ENCODE data around the gene LDLRAD4. TPM values are rescaled to one million over a fixed set of nuclear protein-coding genes. Genes with fewer than 3 reads are reported as not detected.
"Not testable (repeated sequence)": the region's sequence is repeated elsewhere in the genome, so short reads cannot be mapped to it uniquely, and the experiment has no call there.

LDLRAD4 gene
- total RNA-seq, 6 donors from 2014 or later: 19.5 to 26.6 (median 24.4) TPM

- H3K36me3 ChIP-seq: no peaks in the 10 kb centered on the region
These were observed 268.1 kb downstream of the LDLRAD4 start for GRCh38 chr18:13486686-13487085.

GRCh38 chr18:13487237-13487636, 268.7 kb downstream of the LDLRAD4 start:
- Histone ChIP-seq H3K4me3 (no peak overlapping the region), H3K27me3 (no peaks in the 10 kb centered on the region), H3K4me1 (no peaks in the 10 kb centered on the region), H3K36me3 (no peaks in the 10 kb centered on the region), H3K9me3 (no peaks in the 10 kb centered on the region), H3K27ac (no peak overlapping the region)
- no peak for ATAC-seq (ENCODE audit: low FRiP score in 2 of 2)
- no peak for DNase-seq
- TF ChIP-seq POLR2AphosphoS5 (IDR thresholded peaks at IDR 0.05) (no peak), EP300 (IDR thresholded peaks at IDR 0.05) (no peak), POLR2A (IDR thresholded peaks at IDR 0.05) (no peak)
- TF ChIP-seq, protein P1, sequence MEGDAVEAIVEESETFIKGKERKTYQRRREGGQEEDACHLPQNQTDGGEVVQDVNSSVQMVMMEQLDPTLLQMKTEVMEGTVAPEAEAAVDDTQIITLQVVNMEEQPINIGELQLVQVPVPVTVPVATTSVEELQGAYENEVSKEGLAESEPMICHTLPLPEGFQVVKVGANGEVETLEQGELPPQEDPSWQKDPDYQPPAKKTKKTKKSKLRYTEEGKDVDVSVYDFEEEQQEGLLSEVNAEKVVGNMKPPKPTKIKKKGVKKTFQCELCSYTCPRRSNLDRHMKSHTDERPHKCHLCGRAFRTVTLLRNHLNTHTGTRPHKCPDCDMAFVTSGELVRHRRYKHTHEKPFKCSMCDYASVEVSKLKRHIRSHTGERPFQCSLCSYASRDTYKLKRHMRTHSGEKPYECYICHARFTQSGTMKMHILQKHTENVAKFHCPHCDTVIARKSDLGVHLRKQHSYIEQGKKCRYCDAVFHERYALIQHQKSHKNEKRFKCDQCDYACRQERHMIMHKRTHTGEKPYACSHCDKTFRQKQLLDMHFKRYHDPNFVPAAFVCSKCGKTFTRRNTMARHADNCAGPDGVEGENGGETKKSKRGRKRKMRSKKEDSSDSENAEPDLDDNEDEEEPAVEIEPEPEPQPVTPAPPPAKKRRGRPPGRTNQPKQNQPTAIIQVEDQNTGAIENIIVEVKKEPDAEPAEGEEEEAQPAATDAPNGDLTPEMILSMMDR (IDR thresholded peaks at IDR 0.05): no peak
- 80 to 83% methylated on average over 7 of the region's 7 CpGs for WGBS, 2 donors

More at GRCh38 chr18:13486686-13487085, 268.1 kb downstream of the LDLRAD4 start:
- Histone ChIP-seq H3K27me3 (no peaks in the 10 kb centered on the region), H3K27ac (no peak overlapping the region), H3K9me3 (no peaks in the 10 kb centered on the region), H3K4me1 (no peaks in the 10 kb centered on the region), H3K4me3 (no peak overlapping the region)
- WGBS, 2 donors: 69 to 74% methylated on average over 9 of the region's 9 CpGs
- DNase-seq (no peak), ATAC-seq (ENCODE audit: low FRiP score in 2 of 2) (no peak)
- no peak for TF ChIP-seq POLR2AphosphoS5 (IDR thresholded peaks at IDR 0.05)
- TF ChIP-seq POLR2A (IDR thresholded peaks at IDR 0.05): no peak
- no peak for TF ChIP-seq EP300 (IDR thresholded peaks at IDR 0.05)
- TF ChIP-seq, protein P1 (IDR thresholded peaks at IDR 0.05): no peak

GRCh38 chr18:13488281-13488929, 269.8 kb downstream of the LDLRAD4 start:
- no peaks in the 10 kb centered on the region for H3K9me3 ChIP-seq
- H3K27me3 ChIP-seq: no peaks in the 10 kb centered on the region
- no peaks in the 10 kb centered on the region for H3K36me3 ChIP-seq
- 94 to 96% methylated on average over 14 of the region's 14 CpGs for WGBS, 2 donors
- DNase-seq (no peak), ATAC-seq (ENCODE audit: low FRiP score in 2 of 2) (no peak)
- H3K4me1 ChIP-seq: no peaks in the 10 kb centered on the region
- H3K4me3 ChIP-seq: no peak overlapping the region
- no peak for TF ChIP-seq POLR2AphosphoS5 (IDR thresholded peaks at IDR 0.05)
- TF ChIP-seq POLR2A (IDR thresholded peaks at IDR 0.05): no peak
- TF ChIP-seq EP300 (IDR thresholded peaks at IDR 0.05): no peak
- TF ChIP-seq, protein P1 (IDR thresholded peaks at IDR 0.05): no peak
- H3K27ac ChIP-seq: no peak overlapping the region

- not testable (repeated sequence) for H3K4me3 ChIP-seq; DNase-seq; H3K4me1 ChIP-seq; H3K9me3 ChIP-seq; H3K36me3 ChIP-seq; H3K27me3 ChIP-seq; H3K27ac ChIP-seq; ATAC-seq (ENCODE audit: low FRiP score in 2 of 2)
- WGBS, 2 donors: 69 to 91% methylated on average over 4 to 6 of the region's 6 CpGs
These were observed 270.7 kb downstream of the LDLRAD4 start for GRCh38 chr18:13489303-13489702.

- ATAC-seq (ENCODE audit: low FRiP score in 2 of 2) (no peak), DNase-seq (no peak)
- H3K9me3 ChIP-seq: no peaks in the 10 kb centered on the region
- H3K4me3 ChIP-seq: no peak overlapping the region
- no peaks in the 10 kb centered on the region for H3K4me1 ChIP-seq
- TF ChIP-seq EP300 (IDR thresholded peaks at IDR 0.05) (no peak), POLR2AphosphoS5 (IDR thresholded peaks at IDR 0.05) (no peak), POLR2A (IDR thresholded peaks at IDR 0.05) (no peak)
- TF ChIP-seq, protein P1 (IDR thresholded peaks at IDR 0.05): no peak
- H3K27me3 ChIP-seq: no peaks in the 10 kb centered on the region
- H3K27ac ChIP-seq: no peak overlapping the region
- WGBS, 2 donors: 86 to 96% methylated on average over 8 to 10 of the region's 10 CpGs
- no peaks in the 10 kb centered on the region for H3K36me3 ChIP-seq
These were observed 272.6 kb downstream of the LDLRAD4 start for GRCh38 chr18:13491138-13491537.

Data from upper lobe of left lung (tissue), 6 donors.